Stimulated activated CD8-positive, alpha-beta memory T cell treated with anti-CD3 and anti-CD28 coated beads, Interleukin-15, amount 100 ng/mL, for 1 hour (primary cell): ENCODE results near the gene USP34.
"Not testable (repeated sequence)": the region's sequence is repeated elsewhere in the genome, so short reads cannot be mapped to it uniquely, and the experiment has no call there.

ENCODE experiments used
- DNase-seq: peaks from one replicate; pipeline ENCODE4 v3.0.0-alpha.2; 2020; ENCODE audit warnings: low read depth

The USP34 gene

GRCh38 chr2:61247204-61247812 is 223.6 kb downstream of the USP34 start:
- no peak for DNase-seq

- DNase-seq: no peak
Observed at GRCh38 chr2:61244694-61245093, 226.2 kb downstream of the USP34 start.

- DNase-seq: no peak
Observed at GRCh38 chr2:61241266-61241665, 229.6 kb downstream of the USP34 start.

GRCh38 chr2:61238219-61239012 is 232.5 kb downstream of the USP34 start:
- no peak for DNase-seq

- no peak for DNase-seq
Observed at GRCh38 chr2:61235716-61236115, 235.2 kb downstream of the USP34 start.

GRCh38 chr2:61233581-61233980 is 237.3 kb downstream of the USP34 start:
- no peak for DNase-seq

- no peak for DNase-seq
Observed at GRCh38 chr2:61229936-61230335, 241.0 kb downstream of the USP34 start.

GRCh38 chr2:61222567-61222966 is 248.3 kb downstream of the USP34 start:
- DNase-seq: no peak

GRCh38 chr2:61221819-61222218 is 249.1 kb downstream of the USP34 start:
- no peak for DNase-seq

- DNase-seq: no peak
Observed at GRCh38 chr2:61220768-61221167, 250.1 kb downstream of the USP34 start.

- DNase-seq: no peak
Observed at GRCh38 chr2:61218817-61219170, 252.1 kb downstream of the USP34 start.

- no peak for DNase-seq
Observed at GRCh38 chr2:61218076-61218816, 252.6 kb downstream of the USP34 start.

- DNase-seq: no peak
Observed at GRCh38 chr2:61214171-61214570, 256.7 kb downstream of the USP34 start.

GRCh38 chr2:61210332-61210981 is 260.4 kb downstream of the USP34 start:
- no peak for DNase-seq

GRCh38 chr2:61205132-61205531 is 265.8 kb downstream of the USP34 start:
- DNase-seq: no peak

- no peak for DNase-seq
Observed at GRCh38 chr2:61196671-61197070, 274.2 kb downstream of the USP34 start.

- DNase-seq: not testable (repeated sequence)
Observed at GRCh38 chr2:61194646-61195045, 276.2 kb downstream of the USP34 start.

GRCh38 chr2:61193670-61194561 is 277.0 kb downstream of the USP34 start:
- DNase-seq: no peak

- no peak for DNase-seq
Observed at GRCh38 chr2:61187085-61187484, 283.8 kb downstream of the USP34 start.

GRCh38 chr2:61185231-61185728 is 285.6 kb downstream of the USP34 start:
- no peak for DNase-seq

GRCh38 chr2:61184263-61184662 is 286.6 kb downstream of the USP34 start:
- DNase-seq: no peak
